Suprapubic skin (tissue), 3 donors: Measurements from ENCODE around the gene ZC3H12A.

Source experiments
- EP300 ChIP-seq: sonication (generic); formaldehyde crosslinking; IDR thresholded peaks from one replicate; pipeline ENCODE4 v1.6.1; 2017; ENCODE audit warnings: antibody characterized with exemption
- POLR2A ChIP-seq, 2 donors: fragments of 450-650 bp; IDR thresholded peaks; one replicate each; pipeline ENCODE4 v1.6.1; 2017; ENCODE audit warnings: antibody characterized with exemption in 2 of 2, mild to moderate bottlenecking in 2 of 2, moderate library complexity in 2 of 2
- TF ChIP-seq, protein P1 (sequence below), 2 donors: fragments of 200-600 bp in 1 of 2; fragments of 450-650 bp in 1 of 2; sonication (generic) in 1 of 2; IDR thresholded peaks; one replicate each; pipeline ENCODE4 v1.5.1; 2016 to 2019; ENCODE audit warnings: antibody characterized with exemption in 2 of 2, mild to moderate bottlenecking in 1 of 2, moderate library complexity in 1 of 2

- TF ChIP-seq EP300 = no peak
- TF ChIP-seq, protein P1, sequence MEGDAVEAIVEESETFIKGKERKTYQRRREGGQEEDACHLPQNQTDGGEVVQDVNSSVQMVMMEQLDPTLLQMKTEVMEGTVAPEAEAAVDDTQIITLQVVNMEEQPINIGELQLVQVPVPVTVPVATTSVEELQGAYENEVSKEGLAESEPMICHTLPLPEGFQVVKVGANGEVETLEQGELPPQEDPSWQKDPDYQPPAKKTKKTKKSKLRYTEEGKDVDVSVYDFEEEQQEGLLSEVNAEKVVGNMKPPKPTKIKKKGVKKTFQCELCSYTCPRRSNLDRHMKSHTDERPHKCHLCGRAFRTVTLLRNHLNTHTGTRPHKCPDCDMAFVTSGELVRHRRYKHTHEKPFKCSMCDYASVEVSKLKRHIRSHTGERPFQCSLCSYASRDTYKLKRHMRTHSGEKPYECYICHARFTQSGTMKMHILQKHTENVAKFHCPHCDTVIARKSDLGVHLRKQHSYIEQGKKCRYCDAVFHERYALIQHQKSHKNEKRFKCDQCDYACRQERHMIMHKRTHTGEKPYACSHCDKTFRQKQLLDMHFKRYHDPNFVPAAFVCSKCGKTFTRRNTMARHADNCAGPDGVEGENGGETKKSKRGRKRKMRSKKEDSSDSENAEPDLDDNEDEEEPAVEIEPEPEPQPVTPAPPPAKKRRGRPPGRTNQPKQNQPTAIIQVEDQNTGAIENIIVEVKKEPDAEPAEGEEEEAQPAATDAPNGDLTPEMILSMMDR (IDR thresholded peaks at IDR 0.05) = no peak
- no peak for TF ChIP-seq POLR2A (IDR thresholded peaks at IDR 0.05)
Measured at GRCh38 chr1:37448185-37448584, 26.2 kb upstream of the ZC3H12A start.
